ENCODE data around the gene KCNH2. TPM values are rescaled to one million over a fixed set of nuclear protein-coding genes. Genes with fewer than 3 reads are reported as not detected.

KCNH2 gene
- total and polyA plus RNA-seq, 10 donors, result 0.67 to 5.1 (median 2.3) TPM

- no peak for TF ChIP-seq CTCF (IDR thresholded peaks at IDR 0.05 in 8 of 11, conservative IDR thresholded peaks at IDR 0.05 in 3 of 11)
- TF ChIP-seq POLR2A (IDR thresholded peaks at IDR 0.05), result no peak
- TF ChIP-seq POLR2AphosphoS5 (IDR thresholded peaks at IDR 0.05), result no peak
- Histone ChIP-seq H3K27ac (no peak overlapping the region), H3K36me3 (no peaks in the 10 kb centered on the region), H3K4me3 (no peak overlapping the region), H3K4me1 (peaks cover 0 to under 1% (median 0%) of the 10 kb centered on the region in 6 donors), H3K9me3 (no peaks in the 10 kb centered on the region), H3K27me3 (replicated peaks in 1 of 7) (peaks cover 0 to 48% (median 10%) of the 10 kb centered on the region in 7 donors)
- intact Hi-C loops (cut with DNase I; ENCODE audit: low total_unique reads), result no loop called here
- DNase-seq, result peak; percentile 40
- WGBS, 5 donors, result 50 to 62% (median 57%) methylated on average over 4 of the region's 4 CpGs
These were observed 28.6 kb downstream of the KCNH2 start for GRCh38 chr7:150949564-150949963.

GRCh38 chr7:150948791-150949251 lies 29.3 kb downstream of the KCNH2 start:
- intact Hi-C loops (cut with DNase I; ENCODE audit: low total_unique reads), result no loop called here
- peak; percentile 70 for DNase-seq

GRCh38 chr7:150947761-150948651 lies 30.1 kb downstream of the KCNH2 start:
- Histone ChIP-seq H3K4me1 (no peaks in the 10 kb centered on the region), H3K27me3 (replicated peaks in 1 of 7) (peaks cover 0 to 32% (median 10%) of the 10 kb centered on the region in 7 donors), H3K36me3 (no peaks in the 10 kb centered on the region), H3K4me3 (no peak overlapping the region), H3K9me3 (no peaks in the 10 kb centered on the region), H3K27ac (no peak overlapping the region)
- peak; percentile 51 for DNase-seq
- WGBS, 5 donors, result 49 to 75% (median 54%) methylated on average over 20 to 34 of the region's 34 CpGs
- no peak for TF ChIP-seq POLR2AphosphoS5 (IDR thresholded peaks at IDR 0.05)
- intact Hi-C loops (cut with DNase I; ENCODE audit: low total_unique reads), result no loop called here

More at GRCh38 chr7:150948791-150949251, 29.3 kb downstream of the KCNH2 start:
- TF ChIP-seq CTCF (IDR thresholded peaks at IDR 0.05 in 8 of 11, conservative IDR thresholded peaks at IDR 0.05 in 3 of 11), result no peak
- no peak for TF ChIP-seq POLR2AphosphoS5 (IDR thresholded peaks at IDR 0.05)
- no peak for TF ChIP-seq POLR2A (IDR thresholded peaks at IDR 0.05)
- H3K27ac ChIP-seq, result no peak overlapping the region
- H3K9me3 ChIP-seq, result no peaks in the 10 kb centered on the region
- no peak overlapping the region for H3K4me3 ChIP-seq
- WGBS, 5 donors, result 85 to 96% (median 89%) methylated on average over 13 to 15 of the region's 15 CpGs
- no peaks in the 10 kb centered on the region for H3K36me3 ChIP-seq
- no peaks in the 10 kb centered on the region for H3K4me1 ChIP-seq
- peaks cover 0 to 40% (median 10%) of the 10 kb centered on the region in 7 donors for H3K27me3 ChIP-seq (replicated peaks in 1 of 7)

- intact Hi-C loops (cut with DNase I; ENCODE audit: low total_unique reads), result no loop called here
- H3K27me3 ChIP-seq (replicated peaks in 1 of 7), result peaks cover 0 to 32% (median 10%) of the 10 kb centered on the region in 7 donors
- no peaks in the 10 kb centered on the region for H3K9me3 ChIP-seq
- DNase-seq, result peak; percentile 73
- WGBS, 5 donors, result 38 to 53% (median 46%) methylated on average over 3 to 31 of the region's 31 CpGs
- no peak overlapping the region for H3K4me3 ChIP-seq
- TF ChIP-seq CTCF (IDR thresholded peaks at IDR 0.05 in 8 of 11, conservative IDR thresholded peaks at IDR 0.05 in 3 of 11) (no peak), POLR2AphosphoS5 (IDR thresholded peaks at IDR 0.05) (no peak), POLR2A (IDR thresholded peaks at IDR 0.05) (no peak)
- peaks cover 0 to 6% (median 2%) of the 10 kb centered on the region in 6 donors for H3K4me1 ChIP-seq
- no peaks in the 10 kb centered on the region for H3K36me3 ChIP-seq
- no peak overlapping the region for H3K27ac ChIP-seq
These were observed 30.8 kb downstream of the KCNH2 start for GRCh38 chr7:150947241-150947745.
